HG03565 (cell line): ENCODE measurements around the gene RAB43.

Source experiments
- ATAC-seq: cut with Tn5 transposase; IDR thresholded peaks from one replicate; pipeline ENCODE4 v1.9.1; 2021; ENCODE audit warnings: mild to moderate bottlenecking, moderate library complexity; ENCODE audit not compliant: unreplicated experiment

Gene RAB43

DNA sequence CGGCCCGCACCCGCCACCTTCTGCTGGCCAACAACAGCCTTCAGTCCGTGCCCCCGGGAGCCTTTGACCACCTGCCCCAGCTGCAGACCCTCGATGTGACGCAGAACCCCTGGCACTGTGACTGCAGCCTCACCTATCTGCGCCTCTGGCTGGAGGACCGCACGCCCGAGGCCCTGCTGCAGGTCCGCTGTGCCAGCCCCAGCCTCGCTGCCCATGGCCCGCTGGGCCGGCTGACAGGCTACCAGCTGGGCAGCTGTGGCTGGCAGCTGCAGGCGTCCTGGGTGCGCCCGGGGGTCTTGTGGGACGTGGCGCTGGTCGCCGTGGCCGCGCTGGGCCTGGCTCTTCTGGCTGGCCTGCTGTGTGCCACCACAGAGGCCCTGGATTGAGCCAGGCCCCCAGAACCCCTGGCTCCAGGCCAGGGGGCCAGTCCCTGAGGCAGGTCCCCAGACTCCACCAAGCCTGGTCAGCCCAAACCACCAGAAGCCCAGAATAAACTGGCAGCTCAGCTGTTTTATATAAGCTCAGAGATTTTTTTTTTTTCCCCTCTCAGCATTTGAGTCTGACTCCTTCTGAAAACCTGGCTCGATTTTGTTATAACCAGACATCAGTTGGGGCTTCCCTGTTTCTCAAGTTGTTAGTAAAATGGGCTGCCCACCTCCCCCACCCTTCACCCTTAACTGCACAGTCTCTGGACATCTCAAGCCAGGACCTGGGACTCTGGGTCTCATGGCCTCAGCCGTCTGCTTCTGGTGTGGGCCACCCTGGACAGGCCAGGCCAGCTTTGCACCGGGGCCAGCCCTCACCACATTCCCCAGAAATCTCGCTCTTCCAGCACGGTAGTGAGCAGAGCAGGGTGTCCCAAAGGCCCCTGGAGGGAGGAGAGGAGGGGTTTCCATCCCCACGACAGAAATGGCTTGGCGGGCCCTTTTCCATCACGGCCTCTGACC is 59.4 kb downstream of the RAB43 start:
- ATAC-seq: no peak

DNA sequence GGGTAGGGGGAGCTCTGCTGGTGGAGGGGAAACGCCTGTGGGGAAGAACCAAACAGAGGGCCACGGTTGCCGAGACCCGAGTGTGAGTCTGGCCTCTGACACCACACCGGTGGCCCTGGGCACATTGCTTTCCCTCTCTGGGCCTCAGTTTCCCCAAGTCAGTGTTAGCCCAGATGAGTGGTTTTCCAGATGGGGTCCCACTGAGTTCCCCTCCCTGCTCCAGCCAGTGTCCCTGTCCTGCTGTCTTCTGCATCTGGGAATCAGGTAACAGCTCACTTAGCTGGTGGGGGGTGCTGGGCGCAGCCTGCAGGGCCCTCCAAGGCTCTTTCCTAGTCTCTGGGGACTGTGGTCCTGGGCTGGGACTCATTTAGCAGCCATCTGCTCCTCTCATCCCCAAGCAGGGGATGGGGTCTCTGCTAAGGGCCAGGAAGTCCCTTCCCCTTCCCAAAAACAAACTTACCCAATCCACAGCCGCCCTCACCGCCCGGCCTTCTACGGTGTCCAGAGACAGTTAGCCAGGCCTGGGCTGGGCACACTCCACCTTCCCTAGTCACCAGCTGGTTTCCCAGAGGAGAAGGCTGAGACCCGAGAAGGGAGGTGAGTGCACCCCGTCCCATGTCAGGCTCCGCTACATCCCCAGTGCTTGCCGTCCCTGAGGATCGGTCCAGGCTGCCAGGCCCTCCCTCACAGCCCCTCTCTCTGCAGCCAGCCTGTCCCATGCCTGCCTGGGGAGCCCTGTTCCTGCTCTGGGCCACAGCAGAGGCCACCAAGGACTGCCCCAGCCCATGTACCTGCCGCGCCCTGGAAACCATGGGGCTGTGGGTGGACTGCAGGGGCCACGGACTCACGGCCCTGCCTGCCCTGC is 60.3 kb downstream of the RAB43 start:
- no peak for ATAC-seq

GRCh38 chr3:129060276-129061022 is 61.2 kb downstream of the RAB43 start, which contains the start of gene GP9:
Gene GP9, plus strand, starts transcription at chr3:129060779. Its CDS starts 961 bp downstream, at chr3:129061740.
- ATAC-seq: no peak

GRCh38 chr3:129059311-129059958 is 62.2 kb downstream of the RAB43 start:
- no peak for ATAC-seq

DNA sequence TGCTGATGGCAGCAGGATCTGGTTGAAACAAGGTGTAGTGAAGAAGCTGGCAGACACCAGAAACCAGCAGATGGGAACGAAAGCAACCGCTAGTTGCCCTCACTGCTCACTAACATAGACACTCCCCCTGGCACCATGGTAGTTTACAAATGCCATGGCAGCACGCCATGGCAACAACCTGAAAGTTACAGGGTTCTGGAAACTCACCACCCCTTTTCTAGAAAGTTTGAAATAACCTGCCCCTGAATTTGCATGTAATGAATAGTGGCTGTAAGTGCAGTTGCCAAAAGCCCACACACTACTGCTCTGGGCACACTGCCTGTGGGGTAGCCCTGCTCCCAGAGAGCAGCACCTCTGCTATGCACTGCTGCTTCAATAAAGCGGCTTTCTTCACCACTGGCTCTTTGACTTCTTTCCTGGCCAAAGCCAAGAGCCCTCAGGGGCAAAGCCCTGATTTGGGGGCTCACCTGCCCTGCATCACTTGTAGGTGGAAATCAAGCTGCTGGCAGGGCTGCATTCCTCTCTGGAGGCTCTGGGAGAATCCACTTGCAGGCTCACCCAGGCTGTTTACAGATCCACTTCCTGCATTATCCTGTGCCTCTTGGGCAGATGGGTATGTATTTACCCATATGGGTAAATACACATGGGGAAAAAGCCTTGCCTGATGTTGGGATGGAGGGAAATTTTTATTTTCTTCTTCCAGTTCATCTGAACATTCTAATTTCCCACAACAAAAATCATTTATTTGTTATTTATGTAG is 63.0 kb downstream of the RAB43 start:
- ATAC-seq: no peak

DNA sequence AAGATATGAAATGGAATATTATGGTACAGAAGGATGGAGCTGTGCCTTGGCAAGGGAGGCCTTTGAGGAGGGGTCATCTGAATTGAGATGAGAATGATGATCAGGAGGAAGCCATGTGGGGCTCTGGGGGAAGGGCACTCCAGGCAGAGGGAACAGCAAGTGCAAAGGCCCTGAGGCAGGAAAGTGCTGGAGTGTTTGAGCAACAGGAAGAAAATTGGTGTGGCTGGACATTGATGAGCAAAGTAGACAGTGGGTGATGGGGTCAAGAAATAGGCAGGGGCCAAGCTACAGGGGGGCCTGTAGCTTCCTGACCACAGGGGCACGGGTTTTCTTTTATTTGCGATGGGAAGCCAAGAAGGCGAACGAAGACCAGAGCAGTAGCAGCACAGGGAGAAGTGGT is 64.4 kb downstream of the RAB43 start:
- ATAC-seq: no peak

DNA sequence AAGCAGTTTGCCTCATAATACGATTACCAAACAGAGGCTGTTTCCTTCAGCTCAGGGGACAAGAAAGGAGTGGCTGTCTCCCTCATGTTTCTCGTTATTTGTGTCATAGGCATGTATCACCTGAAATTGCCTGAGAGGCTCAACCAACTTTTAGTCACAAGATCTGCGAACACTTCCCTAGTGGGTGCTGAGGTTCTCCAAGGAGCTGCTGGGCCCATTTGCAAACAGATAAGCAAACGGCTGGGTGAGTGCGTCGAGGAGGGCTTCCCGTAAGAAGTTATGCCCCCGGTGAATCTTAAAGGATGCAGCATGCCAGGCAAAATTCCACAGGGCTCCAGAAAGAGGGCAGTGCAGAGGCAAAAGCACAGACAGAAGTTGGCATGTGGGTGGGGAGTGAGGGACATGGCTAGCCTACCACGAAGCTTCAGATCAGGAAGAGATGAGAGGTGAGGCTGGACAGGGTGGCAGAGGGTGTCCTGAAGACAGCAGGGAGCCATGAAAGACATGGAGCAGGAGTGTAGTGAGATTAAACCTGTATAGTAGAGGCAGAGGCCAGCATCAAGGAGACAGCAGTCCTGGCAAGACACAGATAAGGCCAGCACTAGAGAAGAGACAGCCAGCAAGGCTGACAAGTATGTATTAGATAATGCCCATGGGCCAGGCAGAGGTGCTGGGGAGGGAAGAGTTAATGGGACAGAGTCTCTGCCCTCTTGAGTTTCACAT is 65.0 kb downstream of the RAB43 start:
- no peak for ATAC-seq

- ATAC-seq: no peak
Measured at GRCh38 chr3:129054605-129055104, 66.9 kb downstream of the RAB43 start.

- ATAC-seq: no peak
Measured at GRCh38 chr3:129052675-129053074, 68.9 kb downstream of the RAB43 start.

- ATAC-seq: no peak
Measured at GRCh38 chr3:129051871-129052340, 69.7 kb downstream of the RAB43 start.

DNA sequence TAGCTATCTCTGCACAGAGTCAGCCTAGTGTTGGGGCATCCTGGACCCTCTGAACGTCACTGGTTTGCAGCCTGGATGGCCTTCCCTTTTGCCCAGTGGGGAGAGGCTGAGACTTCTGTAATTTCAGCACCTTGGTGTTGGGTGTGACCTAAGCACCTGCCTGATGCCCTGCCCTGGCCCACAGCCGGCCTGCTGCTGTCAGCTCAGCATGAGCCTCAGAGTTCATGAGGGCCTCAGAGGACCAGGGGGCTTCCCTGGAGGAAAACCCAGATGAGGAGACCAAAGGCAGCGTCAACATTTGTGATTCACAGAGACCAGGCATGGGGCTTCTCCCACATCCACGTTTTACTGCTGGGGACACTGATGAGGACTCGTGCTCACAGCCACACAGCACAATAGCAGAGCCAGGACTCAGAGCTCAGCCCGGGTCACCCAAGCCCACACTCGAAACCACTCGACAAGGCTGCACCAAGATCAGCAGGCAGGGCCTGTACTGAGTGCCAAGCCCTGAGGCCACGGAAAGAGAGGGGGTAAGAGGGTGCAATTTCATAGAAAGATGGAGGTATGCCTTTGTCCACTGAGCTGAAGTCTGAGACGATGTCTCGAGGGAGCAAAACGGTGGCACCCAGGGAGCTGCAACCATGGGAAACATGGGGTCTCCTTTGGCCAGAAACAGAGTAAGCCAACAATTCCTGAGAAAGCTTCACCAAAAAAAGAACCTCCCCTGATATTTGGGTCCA is 70.9 kb downstream of the RAB43 start:
- ATAC-seq: no peak

DNA sequence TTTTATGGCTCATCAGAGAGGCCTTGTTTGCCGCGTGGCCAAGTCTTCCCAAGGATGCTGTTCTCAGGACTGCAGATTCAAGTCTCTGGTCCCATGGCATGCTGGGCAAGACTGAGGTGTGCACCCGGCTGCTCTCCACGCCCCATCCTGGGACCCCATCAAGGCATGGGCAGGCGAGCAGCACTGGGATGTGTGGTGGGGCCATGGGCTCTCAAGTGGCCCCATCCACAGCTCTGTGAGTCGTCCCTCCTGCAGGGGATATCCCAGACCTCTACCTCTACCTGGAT is 74.1 kb downstream of the RAB43 start:
- no peak for ATAC-seq

- no peak for ATAC-seq
Measured at GRCh38 chr3:129046732-129047552, 74.7 kb downstream of the RAB43 start.

- no peak for ATAC-seq
Measured at GRCh38 chr3:129046037-129046731, 75.4 kb downstream of the RAB43 start.

DNA sequence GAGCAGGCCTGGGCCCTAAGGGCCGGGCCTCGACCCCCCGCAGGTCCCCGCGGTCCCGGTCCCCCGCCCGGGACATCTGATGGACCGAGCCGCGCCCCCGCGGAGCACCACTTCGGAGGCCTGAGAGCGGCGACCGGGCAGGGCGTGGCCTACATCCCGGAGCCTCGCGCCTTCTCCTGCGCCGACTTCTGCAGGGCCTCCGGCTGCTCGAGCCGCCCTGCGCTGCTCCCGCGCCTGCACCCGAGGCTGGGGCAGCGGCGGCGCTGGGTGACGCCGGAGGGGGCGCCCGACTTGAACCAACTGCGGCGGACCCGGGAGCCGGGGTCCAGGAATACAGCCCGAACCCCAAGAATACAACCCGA is 75.9 kb downstream of the RAB43 start:
- no peak for ATAC-seq

DNA sequence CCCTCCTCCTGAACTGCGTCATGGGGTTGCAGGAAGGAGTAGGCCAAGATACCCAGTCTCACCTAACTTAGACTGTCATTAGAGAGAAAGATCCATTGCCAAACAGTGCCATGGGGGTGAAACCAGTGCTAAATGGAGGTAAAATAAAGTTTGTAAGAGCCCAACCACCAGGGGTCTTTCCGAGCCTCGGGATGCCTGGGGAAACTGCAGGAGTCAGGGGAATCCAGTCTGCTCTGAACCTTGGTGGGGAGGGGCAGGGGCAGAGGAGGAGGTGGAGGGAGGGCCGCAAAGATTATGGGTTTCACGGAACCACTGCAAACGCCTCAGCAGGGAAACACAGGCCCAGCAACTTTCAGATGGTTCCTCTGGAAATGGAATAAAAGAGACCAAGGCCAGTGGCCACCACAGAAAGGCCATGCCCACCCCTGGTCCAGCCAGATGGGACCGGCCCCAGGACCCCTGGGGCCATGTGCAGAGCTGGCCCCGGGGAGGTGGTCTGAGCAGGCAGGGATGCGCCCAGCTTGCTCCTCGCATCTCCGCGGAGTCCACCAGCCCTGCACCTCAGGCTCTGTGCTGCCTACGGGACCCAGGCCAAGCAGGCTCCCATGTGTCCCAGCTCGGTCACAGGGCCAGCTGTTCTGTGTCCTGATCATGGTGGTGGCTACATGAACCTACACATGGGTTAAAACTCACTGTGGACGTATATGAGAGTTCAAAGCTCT is 80.9 kb downstream of the RAB43 start:
- ATAC-seq: no peak

DNA sequence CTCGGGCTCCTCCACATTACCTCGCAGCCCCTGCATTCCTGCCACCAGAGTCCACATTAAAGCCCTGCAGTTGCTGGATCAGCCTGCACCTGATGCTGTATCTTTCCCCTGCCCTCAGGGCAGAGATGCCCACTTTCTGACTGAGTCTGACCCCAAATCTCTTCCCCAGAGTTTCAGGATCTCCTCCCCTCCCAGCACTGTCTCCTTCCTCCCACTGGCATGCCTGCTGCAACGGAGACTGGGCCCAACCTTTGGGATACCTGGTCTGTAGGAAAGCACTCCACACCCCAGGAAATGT is 81.6 kb downstream of the RAB43 start:
- no peak for ATAC-seq
